Breast epithelium (tissue), 3 donors: Measurements from ENCODE around the gene HEXD.

Experiments
- POLR2A ChIP-seq: fragments of 450-650 bp; IDR thresholded peaks from one replicate; pipeline ENCODE4 v1.6.1; 2016; ENCODE audit warnings: antibody characterized with exemption, mild to moderate bottlenecking, moderate library complexity
- POLR2AphosphoS5 ChIP-seq, 3 donors: sonication (generic); formaldehyde crosslinking; IDR thresholded peaks; one replicate each; pipeline ENCODE4 v1.6.1; 2017; ENCODE audit warnings: antibody characterized with exemption in 3 of 3
- TF ChIP-seq, protein P1 (sequence below), 3 donors: fragments of 450-650 bp; IDR thresholded peaks; one replicate each; pipeline ENCODE4 v1.5.1; 2016 to 2017; ENCODE audit warnings: antibody characterized with exemption in 3 of 3, mild to moderate bottlenecking in 3 of 3, moderate library complexity in 3 of 3

- TF ChIP-seq POLR2A (no peak), POLR2AphosphoS5 (IDR thresholded peaks at IDR 0.05) (no peak)
- TF ChIP-seq, protein P1, sequence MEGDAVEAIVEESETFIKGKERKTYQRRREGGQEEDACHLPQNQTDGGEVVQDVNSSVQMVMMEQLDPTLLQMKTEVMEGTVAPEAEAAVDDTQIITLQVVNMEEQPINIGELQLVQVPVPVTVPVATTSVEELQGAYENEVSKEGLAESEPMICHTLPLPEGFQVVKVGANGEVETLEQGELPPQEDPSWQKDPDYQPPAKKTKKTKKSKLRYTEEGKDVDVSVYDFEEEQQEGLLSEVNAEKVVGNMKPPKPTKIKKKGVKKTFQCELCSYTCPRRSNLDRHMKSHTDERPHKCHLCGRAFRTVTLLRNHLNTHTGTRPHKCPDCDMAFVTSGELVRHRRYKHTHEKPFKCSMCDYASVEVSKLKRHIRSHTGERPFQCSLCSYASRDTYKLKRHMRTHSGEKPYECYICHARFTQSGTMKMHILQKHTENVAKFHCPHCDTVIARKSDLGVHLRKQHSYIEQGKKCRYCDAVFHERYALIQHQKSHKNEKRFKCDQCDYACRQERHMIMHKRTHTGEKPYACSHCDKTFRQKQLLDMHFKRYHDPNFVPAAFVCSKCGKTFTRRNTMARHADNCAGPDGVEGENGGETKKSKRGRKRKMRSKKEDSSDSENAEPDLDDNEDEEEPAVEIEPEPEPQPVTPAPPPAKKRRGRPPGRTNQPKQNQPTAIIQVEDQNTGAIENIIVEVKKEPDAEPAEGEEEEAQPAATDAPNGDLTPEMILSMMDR (IDR thresholded peaks at IDR 0.05), result no peak
These were observed 29.8 kb upstream of the HEXD start for GRCh38 chr17:82388223-82388921.
